HUDEP-2 (cell line): Measurements from ENCODE around the gene PARD3.
"Not testable (repeated sequence)": the region's sequence is repeated elsewhere in the genome, so short reads cannot be mapped to it uniquely, and the experiment has no call there.

ENCODE experiments used
- DNase-seq, 76 experiments: peaks; one replicate each; lab custom pipeline; 2025; ENCODE audit not compliant: unreplicated experiment in 76 of 76; lab: John Stamatoyannopoulos, UW

The PARD3 gene

GRCh38 chr10:34800624-34801023, 14.5 kb downstream of the PARD3 start:
- DNase-seq: no peak

GRCh38 chr10:34798654-34799053, 16.4 kb downstream of the PARD3 start:
- DNase-seq: no peak

- no peak for DNase-seq
These were observed 17.9 kb downstream of the PARD3 start for GRCh38 chr10:34797155-34797554.

GRCh38 chr10:34796133-34796532, 19.0 kb downstream of the PARD3 start:
- no peak for DNase-seq

GRCh38 chr10:34795334-34795733, 19.8 kb downstream of the PARD3 start:
- DNase-seq: no peak

GRCh38 chr10:34794835-34795234, 20.3 kb downstream of the PARD3 start:
- DNase-seq: no peak

- not testable (repeated sequence) for DNase-seq
These were observed 21.5 kb downstream of the PARD3 start for GRCh38 chr10:34793581-34793980.

- no peak for DNase-seq
These were observed 22.2 kb downstream of the PARD3 start for GRCh38 chr10:34792881-34793280.

GRCh38 chr10:34791947-34792346, 23.1 kb downstream of the PARD3 start:
- no peak for DNase-seq

- DNase-seq: no peak
These were observed 23.9 kb downstream of the PARD3 start for GRCh38 chr10:34791228-34791627.

- DNase-seq: peak in 8 of 76 experiments; percentile 8 to 37 (median 22)
These were observed 25.1 kb downstream of the PARD3 start for GRCh38 chr10:34789966-34790506.

GRCh38 chr10:34786464-34786863, 28.6 kb downstream of the PARD3 start:
- no peak for DNase-seq

GRCh38 chr10:34781711-34782110, 33.4 kb downstream of the PARD3 start:
- no peak for DNase-seq

- DNase-seq: no peak
These were observed 34.2 kb downstream of the PARD3 start for GRCh38 chr10:34780818-34781380.

GRCh38 chr10:34778237-34778636, 36.9 kb downstream of the PARD3 start:
- DNase-seq: no peak

GRCh38 chr10:34776090-34776690, 38.9 kb downstream of the PARD3 start:
- DNase-seq: no peak

GRCh38 chr10:34775044-34775637, 40.0 kb downstream of the PARD3 start:
- DNase-seq: no peak

GRCh38 chr10:34773636-34774630, 41.2 kb downstream of the PARD3 start:
- DNase-seq: no peak

GRCh38 chr10:34771525-34771924, 43.6 kb downstream of the PARD3 start:
- no peak for DNase-seq

- DNase-seq: no peak
These were observed 44.0 kb downstream of the PARD3 start for GRCh38 chr10:34771106-34771505.

GRCh38 chr10:34769899-34770298, 45.2 kb downstream of the PARD3 start:
- peak in 8 of 76 experiments; percentile 6 to 46 (median 20) for DNase-seq
